ENCODE results near the gene GNA15.

The GNA15 gene

DNA sequence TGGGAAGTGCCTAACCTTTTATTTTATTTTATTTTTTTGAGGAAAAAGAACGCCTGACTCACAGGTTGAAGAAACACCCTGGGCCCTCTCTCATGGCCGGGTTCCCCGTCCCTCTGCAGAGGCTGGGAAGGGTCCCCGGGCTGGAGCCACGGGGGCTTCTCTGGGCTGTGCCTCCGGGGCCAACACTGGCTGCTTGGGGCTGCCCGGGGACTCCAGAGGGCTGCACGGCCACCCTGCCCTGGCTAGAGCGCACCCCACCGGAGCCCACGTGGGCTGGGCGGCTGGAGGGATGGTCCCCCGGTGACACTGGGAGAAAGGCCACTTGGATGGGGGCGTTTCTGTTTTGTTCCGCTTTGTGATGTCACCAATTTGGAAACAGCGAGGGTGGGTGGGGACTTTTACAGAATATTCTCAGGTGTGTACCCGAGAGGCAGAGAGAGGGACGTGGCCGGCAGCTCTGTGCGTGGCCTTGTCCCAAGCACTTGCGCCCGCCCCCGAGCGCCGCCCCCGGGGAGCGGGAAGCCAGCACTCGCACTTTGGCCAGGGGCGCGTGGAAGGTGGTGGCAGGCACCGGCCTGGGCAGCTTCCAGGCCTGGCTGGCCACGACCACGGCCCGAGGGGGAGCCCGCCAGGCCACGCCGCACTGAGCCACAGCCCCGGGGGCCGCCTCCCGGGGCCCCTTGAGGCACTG is 13.9 kb upstream of the GNA15 start:
- H3K4me3 Mint-ChIP-seq = no peak overlapping the region
- no peak overlapping the region for H3K27ac Mint-ChIP-seq
- H3K36me3 Mint-ChIP-seq (ENCODE audit: low read depth) = peaks cover 31% of the 10 kb centered on the region
- intact Hi-C loops (cut with micrococcal nuclease) = no loop called here
- no peaks in the 10 kb centered on the region for H3K27me3 Mint-ChIP-seq
- H3K4me1 Mint-ChIP-seq (ENCODE audit: low read depth) = peaks cover 20% of the 10 kb centered on the region
- no peaks in the 10 kb centered on the region for H3K9me3 Mint-ChIP-seq

GRCh38 chr19:3122512-3122870 is 13.3 kb upstream of the GNA15 start:
- peaks cover 20% of the 10 kb centered on the region for H3K4me1 Mint-ChIP-seq (ENCODE audit: low read depth)
- H3K4me3 Mint-ChIP-seq = no peak overlapping the region
- no peaks in the 10 kb centered on the region for H3K9me3 Mint-ChIP-seq
- peaks cover 31% of the 10 kb centered on the region for H3K36me3 Mint-ChIP-seq (ENCODE audit: low read depth)
- H3K27me3 Mint-ChIP-seq = no peaks in the 10 kb centered on the region
- H3K27ac Mint-ChIP-seq = no peak overlapping the region
- intact Hi-C loops (cut with micrococcal nuclease) = no loop called here

DNA sequence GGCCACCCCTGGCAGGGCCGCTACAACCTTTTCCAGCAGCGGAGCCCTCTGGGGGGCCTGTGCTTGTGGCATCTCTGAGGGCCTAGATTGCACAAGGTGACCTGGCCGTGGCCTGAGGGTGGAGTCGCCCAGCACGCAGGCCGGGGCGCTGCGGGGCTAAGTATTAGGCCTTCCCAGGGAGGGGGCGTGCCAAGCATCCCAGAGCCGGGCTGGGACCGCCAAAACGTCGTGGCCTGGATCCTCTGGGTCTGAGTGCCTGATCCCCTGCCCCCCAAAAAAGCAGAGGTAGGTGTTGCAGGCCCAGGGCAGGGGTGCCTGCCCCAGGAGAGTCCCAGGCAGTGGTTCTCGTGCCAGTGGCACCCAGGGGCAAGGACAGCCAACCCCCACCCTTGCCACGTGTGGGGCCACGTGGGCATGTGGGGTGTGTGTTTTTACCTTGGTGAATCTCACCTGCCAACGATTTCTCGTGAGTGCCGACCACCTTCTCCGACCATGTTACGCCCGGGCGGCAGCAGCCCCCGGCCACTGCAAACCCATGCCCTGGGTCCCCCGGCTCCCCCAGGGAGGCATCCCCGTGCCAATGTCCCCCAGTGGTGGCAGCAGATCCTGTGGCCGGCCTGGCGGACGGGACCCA is 12.6 kb upstream of the GNA15 start:
- Mint-ChIP-seq H3K9me3 (no peaks in the 10 kb centered on the region), H3K27ac (no peak overlapping the region), H3K4me1 (ENCODE audit: low read depth) (peaks cover 20% of the 10 kb centered on the region), H3K27me3 (no peaks in the 10 kb centered on the region), H3K36me3 (ENCODE audit: low read depth) (peaks cover 31% of the 10 kb centered on the region), H3K4me3 (no peak overlapping the region)
- intact Hi-C loops (cut with micrococcal nuclease) = no loop called here

- no peak overlapping the region for H3K27ac Mint-ChIP-seq
- H3K4me3 Mint-ChIP-seq = no peak overlapping the region
- H3K27me3 Mint-ChIP-seq = no peaks in the 10 kb centered on the region
- no peaks in the 10 kb centered on the region for H3K9me3 Mint-ChIP-seq
- intact Hi-C loops (cut with micrococcal nuclease) = no loop called here
- H3K4me1 Mint-ChIP-seq (ENCODE audit: low read depth) = peaks cover 20% of the 10 kb centered on the region
- peaks cover 26% of the 10 kb centered on the region for H3K36me3 Mint-ChIP-seq (ENCODE audit: low read depth)
Observed at GRCh38 chr19:3123956-3124355, 11.9 kb upstream of the GNA15 start.

- H3K36me3 Mint-ChIP-seq (ENCODE audit: low read depth) = peaks cover 19% of the 10 kb centered on the region
- H3K4me3 Mint-ChIP-seq = no peak overlapping the region
- peak overlapping the region; percentile 79 for H3K27ac Mint-ChIP-seq
- no peaks in the 10 kb centered on the region for H3K9me3 Mint-ChIP-seq
- intact Hi-C loops (cut with micrococcal nuclease) = loop anchor here (5.0 kb wide), 1 partner anchor 38 kb away; no protein-coding TSS in a partner anchor
- no peaks in the 10 kb centered on the region for H3K27me3 Mint-ChIP-seq
- peaks cover 20% of the 10 kb centered on the region for H3K4me1 Mint-ChIP-seq (ENCODE audit: low read depth)
Observed at GRCh38 chr19:3124630-3125029, 11.2 kb upstream of the GNA15 start.

DNA sequence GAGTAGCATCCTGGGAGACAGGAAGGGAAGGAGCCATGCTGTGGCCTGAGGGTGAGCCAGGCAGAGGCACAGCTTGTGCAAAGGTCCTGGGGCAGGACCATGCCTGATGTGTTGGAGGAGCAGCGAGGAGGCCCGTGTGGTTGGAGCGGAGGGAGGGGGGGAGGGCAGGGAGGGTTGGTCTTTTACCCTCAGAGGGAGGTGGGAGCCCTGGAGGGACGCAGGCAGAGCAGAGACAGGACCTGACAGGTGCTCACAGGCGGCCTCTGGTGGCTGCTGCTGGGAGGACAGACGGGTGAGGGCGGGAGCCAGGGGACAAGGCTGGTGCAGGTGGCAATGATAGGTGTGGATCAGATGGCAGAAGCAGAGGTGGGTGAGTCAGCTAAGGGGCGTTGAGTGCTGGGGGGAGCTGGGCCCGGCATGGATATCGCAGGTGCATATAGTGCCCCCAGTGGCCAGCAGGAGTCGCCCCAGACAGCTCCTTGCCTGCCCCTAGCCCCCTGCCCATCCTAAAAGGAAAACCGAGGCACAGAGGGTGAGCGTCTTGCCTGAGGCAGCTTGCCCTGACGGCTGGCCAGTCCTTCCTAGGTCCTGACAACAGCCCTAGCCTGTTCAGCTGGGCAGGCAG is 9.8 kb upstream of the GNA15 start:
- intact Hi-C loops (cut with micrococcal nuclease) = loop anchor here (5.0 kb wide), 1 partner anchor 36 kb away; no protein-coding TSS in a partner anchor
- peak overlapping the region; percentile 79 for H3K27ac Mint-ChIP-seq
- peaks cover 14% of the 10 kb centered on the region for H3K36me3 Mint-ChIP-seq (ENCODE audit: low read depth)
- no peaks in the 10 kb centered on the region for H3K27me3 Mint-ChIP-seq
- peaks cover 21% of the 10 kb centered on the region for H3K4me1 Mint-ChIP-seq (ENCODE audit: low read depth)
- no peak overlapping the region for H3K4me3 Mint-ChIP-seq
- H3K9me3 Mint-ChIP-seq = no peaks in the 10 kb centered on the region

- H3K36me3 Mint-ChIP-seq (ENCODE audit: low read depth) = no peaks in the 10 kb centered on the region
- no peaks in the 10 kb centered on the region for H3K9me3 Mint-ChIP-seq
- H3K4me1 Mint-ChIP-seq (ENCODE audit: low read depth) = peaks cover 47% of the 10 kb centered on the region
- H3K27me3 Mint-ChIP-seq = no peaks in the 10 kb centered on the region
- intact Hi-C loops (cut with micrococcal nuclease) = loop anchor here (5.0 kb wide), 1 partner anchor 33 kb away; no protein-coding TSS in a partner anchor
- no peak overlapping the region for H3K4me3 Mint-ChIP-seq
- H3K27ac Mint-ChIP-seq = no peak overlapping the region
Observed at GRCh38 chr19:3129112-3129511, 6.7 kb upstream of the GNA15 start.

DNA sequence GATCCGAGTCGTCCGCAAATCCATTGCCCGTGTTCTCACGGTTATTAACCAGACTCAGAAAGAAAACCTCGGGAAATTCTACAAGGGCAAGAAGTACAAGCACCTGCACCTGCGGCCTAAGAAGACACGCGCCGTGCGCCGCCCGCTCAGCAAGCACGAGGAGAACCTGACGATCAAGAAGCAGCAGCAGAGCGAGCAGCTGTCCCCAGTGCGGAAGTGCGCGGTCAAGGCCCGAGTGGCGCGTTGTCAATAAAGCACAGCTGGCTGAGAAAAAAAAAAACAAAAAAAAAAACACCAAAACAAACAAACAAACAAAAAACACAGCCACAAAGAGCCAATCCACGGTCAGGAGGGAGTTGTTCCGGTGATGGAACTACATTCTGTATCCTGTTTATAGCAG is 4.7 kb upstream of the GNA15 start:
- Mint-ChIP-seq H3K36me3 (ENCODE audit: low read depth) (peaks cover 3% of the 10 kb centered on the region), H3K27ac (peak overlapping the region; percentile 64), H3K9me3 (no peaks in the 10 kb centered on the region), H3K4me3 (no peak overlapping the region), H3K27me3 (no peaks in the 10 kb centered on the region), H3K4me1 (ENCODE audit: low read depth) (peaks cover 33% of the 10 kb centered on the region)
- intact Hi-C loops (cut with micrococcal nuclease) = no loop called here

DNA sequence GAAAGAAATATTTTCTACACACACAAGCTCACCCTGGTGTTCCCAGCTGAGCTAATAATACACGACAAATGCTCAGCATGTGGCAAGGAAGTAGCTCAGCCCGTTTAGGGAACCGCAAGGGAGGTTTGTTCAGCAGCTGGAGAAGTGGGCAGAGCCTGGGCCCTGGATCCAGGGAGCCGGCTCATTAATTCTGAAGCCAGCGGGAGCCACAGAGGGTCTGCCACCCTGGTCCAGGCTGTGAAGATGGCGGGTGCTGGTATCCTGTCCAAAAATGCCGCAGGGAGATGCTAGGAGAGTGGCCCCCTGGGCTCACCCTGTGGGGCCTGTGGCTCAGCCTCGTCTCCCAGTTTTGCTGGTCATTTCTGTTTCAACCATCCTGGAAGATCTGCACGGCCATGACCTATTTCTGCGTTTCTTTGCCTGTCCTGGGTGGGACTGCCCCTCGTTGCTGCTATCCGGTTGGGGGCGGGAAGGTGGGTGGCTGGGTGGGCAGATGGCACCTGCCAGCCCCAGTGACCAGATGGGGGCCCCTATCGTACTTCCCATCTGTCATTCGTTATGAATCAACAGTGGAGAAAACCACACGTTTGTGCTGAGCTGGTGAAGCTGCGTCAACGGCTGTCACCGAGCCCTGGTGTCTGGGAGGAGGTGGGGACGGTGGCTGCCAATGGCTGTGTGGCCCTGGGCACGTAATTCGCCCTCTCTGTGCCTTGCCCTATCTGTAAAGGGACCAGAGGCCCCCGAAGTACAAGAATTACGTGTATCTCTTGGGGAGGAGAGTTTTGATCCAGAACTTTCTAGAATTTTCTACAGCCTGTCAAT is 2.7 kb upstream of the GNA15 start:
- intact Hi-C loops (cut with micrococcal nuclease) = loop anchor here (1.0 kb wide), 1 partner anchor 9 kb away; no protein-coding TSS in a partner anchor
- Mint-ChIP-seq H3K4me3 (peak overlapping the region; percentile 58), H3K27ac (peak overlapping the region; percentile 98), H3K4me1 (ENCODE audit: low read depth) (peaks cover 41% of the 10 kb centered on the region), H3K27me3 (no peaks in the 10 kb centered on the region), H3K9me3 (no peaks in the 10 kb centered on the region), H3K36me3 (ENCODE audit: low read depth) (peaks cover 17% of the 10 kb centered on the region)

GRCh38 chr19:3133793-3134116 is 2.1 kb upstream of the GNA15 start:
- H3K27ac Mint-ChIP-seq = peak overlapping the region; percentile 98
- peaks cover 41% of the 10 kb centered on the region for H3K4me1 Mint-ChIP-seq (ENCODE audit: low read depth)
- H3K4me3 Mint-ChIP-seq = peak overlapping the region; percentile 37
- no peaks in the 10 kb centered on the region for H3K9me3 Mint-ChIP-seq
- intact Hi-C loops (cut with micrococcal nuclease) = loop anchor here (1.0 kb wide), 1 partner anchor 9 kb away; no protein-coding TSS in a partner anchor
- no peaks in the 10 kb centered on the region for H3K27me3 Mint-ChIP-seq
- peaks cover 17% of the 10 kb centered on the region for H3K36me3 Mint-ChIP-seq (ENCODE audit: low read depth)

GRCh38 chr19:3136684-3137055 is 837 bp downstream of the GNA15 start:
- peak overlapping the region; percentile 89 for H3K4me3 Mint-ChIP-seq
- peaks cover 41% of the 10 kb centered on the region for H3K36me3 Mint-ChIP-seq (ENCODE audit: low read depth)
- peaks cover 58% of the 10 kb centered on the region for H3K4me1 Mint-ChIP-seq (ENCODE audit: low read depth)
- no peaks in the 10 kb centered on the region for H3K27me3 Mint-ChIP-seq
- intact Hi-C loops (cut with micrococcal nuclease) = no loop called here
- H3K9me3 Mint-ChIP-seq = no peaks in the 10 kb centered on the region
- H3K27ac Mint-ChIP-seq = peak overlapping the region; percentile 90

DNA sequence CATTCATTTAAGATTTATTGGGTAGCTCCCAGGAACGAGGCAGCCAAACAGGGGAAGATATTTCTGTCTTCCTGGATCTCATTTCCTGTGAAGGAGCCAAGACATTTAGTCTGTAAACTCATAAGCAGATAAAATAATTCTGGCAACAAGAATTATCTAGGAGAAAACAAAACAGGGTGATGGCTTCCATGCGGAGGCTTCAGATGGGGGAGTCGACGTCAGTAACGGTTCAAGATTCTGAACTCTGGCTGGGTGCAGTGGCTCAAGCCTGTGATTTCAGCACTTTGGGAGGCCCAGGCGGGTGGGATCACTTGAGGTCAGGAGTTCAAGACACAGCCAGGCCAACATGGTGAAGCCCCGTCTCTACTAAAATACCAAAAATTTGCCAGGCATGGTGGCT is 1.3 kb downstream of the GNA15 start:
- peaks cover 42% of the 10 kb centered on the region for H3K36me3 Mint-ChIP-seq (ENCODE audit: low read depth)
- intact Hi-C loops (cut with micrococcal nuclease) = no loop called here
- H3K27ac Mint-ChIP-seq = peak overlapping the region; percentile 90
- H3K4me3 Mint-ChIP-seq = peak overlapping the region; percentile 89
- H3K9me3 Mint-ChIP-seq = no peaks in the 10 kb centered on the region
- H3K27me3 Mint-ChIP-seq = no peaks in the 10 kb centered on the region
- peaks cover 61% of the 10 kb centered on the region for H3K4me1 Mint-ChIP-seq (ENCODE audit: low read depth)

DNA sequence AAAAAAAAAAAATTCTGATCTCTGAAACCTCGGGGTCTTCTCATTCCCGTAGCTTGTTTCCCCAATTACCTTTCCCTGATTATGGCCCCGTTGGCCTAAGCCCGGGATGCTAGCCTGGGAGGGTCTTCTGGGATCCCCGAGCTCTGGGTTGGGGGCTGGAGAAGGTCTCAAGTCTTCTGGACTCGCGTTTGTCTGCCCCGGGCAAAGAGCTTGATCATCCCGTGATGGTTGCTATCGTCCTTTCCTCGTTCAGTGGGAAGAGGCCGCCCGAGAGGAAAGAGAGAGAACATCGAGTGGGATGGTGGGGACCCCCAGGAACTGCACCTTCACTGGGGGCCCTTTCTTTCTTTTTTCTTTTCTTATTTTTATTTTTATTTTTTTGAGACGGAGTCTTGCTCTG is 2.4 kb downstream of the GNA15 start:
- Mint-ChIP-seq H3K4me3 (peak overlapping the region; percentile 89), H3K9me3 (no peaks in the 10 kb centered on the region), H3K27me3 (no peaks in the 10 kb centered on the region), H3K4me1 (ENCODE audit: low read depth) (peaks cover 60% of the 10 kb centered on the region), H3K27ac (peak overlapping the region; percentile 90), H3K36me3 (ENCODE audit: low read depth) (peaks cover 53% of the 10 kb centered on the region)
- intact Hi-C loops (cut with micrococcal nuclease) = no loop called here

GRCh38 chr19:3140667-3141038 is 4.8 kb downstream of the GNA15 start:
- intact Hi-C loops (cut with micrococcal nuclease) = no loop called here
- Mint-ChIP-seq H3K4me3 (peak overlapping the region; percentile 24), H3K4me1 (ENCODE audit: low read depth) (peaks cover 48% of the 10 kb centered on the region), H3K27ac (peak overlapping the region; percentile 96), H3K27me3 (no peaks in the 10 kb centered on the region), H3K9me3 (no peaks in the 10 kb centered on the region), H3K36me3 (ENCODE audit: low read depth) (peaks cover 63% of the 10 kb centered on the region)
